GM21526 (cell line): ENCODE results near the gene PSME3IP1.

Experiments used
- ATAC-seq: cut with Tn5 transposase; IDR thresholded peaks from one replicate; pipeline ENCODE4 v1.9.1; 2021; ENCODE audit warnings: moderate library complexity; ENCODE audit not compliant: unreplicated experiment, low FRiP score

PSME3IP1 gene

DNA sequence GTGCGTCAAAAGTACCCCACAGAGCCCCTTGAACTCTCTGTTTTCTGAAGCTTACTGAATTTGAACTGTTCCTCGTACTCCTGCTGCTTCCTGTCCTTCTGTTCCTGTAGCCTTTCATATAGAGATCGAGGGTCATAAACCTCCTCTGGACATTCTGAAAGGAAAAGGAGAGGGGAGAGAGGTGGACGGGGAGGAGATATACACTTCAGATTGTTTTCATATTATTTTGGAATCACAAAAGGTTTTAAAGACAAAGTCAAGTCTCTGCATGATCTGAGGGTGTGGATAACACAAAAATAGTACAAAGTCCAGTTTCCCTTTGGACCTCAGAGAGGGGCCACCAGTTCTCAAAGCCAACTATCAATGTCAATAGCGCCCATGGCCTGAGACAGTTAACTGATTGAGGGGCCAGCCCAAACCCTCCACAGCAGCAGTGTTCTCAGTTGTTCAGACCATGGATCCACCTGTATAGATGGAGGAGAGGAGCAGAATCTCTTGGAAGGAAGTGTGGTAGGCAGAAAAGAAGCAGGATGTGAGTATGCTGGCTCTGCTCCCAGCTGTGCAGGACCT, 13.0 kb downstream of the PSME3IP1 start:
- ATAC-seq: no peak

DNA sequence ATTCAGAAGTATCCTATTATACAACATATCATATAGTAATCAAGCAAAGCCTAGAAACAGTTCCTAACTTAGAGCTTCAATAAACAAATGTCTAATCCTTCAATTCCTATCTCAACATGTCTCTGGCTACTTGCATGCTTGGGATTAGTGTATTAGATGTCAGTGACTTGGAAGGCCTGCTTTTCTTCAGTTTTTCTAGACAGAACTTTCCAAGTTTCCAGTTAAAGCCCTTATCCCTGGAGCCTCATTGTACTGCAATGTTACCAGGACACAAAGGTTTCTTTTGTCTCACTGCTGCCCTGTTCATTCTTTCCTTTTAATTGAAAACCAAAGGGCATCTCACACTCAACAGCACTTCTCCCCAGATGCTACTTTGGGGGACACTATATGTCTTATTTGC, 16.5 kb downstream of the PSME3IP1 start:
- ATAC-seq: no peak

DNA sequence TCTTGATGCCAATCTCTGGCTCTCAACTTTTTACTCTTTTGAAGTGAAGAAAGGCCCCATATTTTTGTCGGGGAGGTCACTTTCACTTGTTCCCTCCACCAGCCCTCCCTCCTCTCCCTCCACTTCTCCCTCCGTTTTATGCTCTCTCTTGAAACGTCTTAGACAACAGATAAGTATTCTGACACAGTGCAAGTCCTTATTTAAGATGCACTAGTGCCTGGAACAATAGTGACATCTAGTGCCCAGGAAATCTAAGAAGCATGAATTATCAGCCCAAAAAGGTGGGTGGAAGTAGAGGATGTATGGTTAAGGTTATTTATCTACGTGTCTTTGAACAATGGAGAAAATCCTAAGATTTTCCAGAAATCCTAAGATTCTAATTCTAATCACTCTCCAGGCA, 17.9 kb downstream of the PSME3IP1 start:
- no peak for ATAC-seq

DNA sequence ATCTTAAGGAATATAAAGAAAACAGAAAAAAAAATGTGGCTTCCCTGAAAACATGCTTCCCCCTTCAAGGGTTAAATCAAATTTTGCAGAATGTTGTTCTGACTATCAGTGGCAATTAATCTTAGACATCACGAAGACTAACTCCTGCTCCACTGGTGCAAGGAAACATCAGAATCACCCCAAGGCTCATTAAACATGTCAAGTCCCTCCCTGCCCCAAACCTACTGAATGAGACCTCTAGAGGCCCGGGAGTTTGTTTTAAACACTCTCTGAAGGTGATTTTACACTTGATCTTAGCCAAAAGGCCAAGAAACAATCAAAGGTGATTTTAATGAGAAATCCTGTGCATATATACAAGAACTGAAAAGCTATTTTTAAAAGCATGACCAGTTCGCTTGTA, 18.3 kb downstream of the PSME3IP1 start:
- no peak for ATAC-seq

DNA sequence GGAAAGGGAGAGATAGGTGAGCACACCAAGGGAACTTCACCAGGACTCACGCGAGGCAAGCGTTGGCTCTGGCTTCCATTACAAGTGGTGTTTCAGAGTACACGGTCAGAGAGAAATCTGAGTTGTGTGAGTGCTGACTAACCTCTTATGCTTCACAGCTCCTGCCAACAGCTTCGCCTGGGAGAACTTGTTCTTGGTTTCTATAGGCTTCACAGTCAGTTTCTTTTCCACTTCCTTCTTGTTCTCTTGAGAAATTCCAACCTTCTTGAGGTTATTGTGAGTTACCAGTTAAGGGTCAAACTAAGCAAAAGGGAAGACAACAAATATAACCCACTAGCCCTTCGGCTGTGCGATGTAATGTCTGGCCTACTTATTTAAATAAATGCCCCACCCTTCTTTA, 18.9 kb downstream of the PSME3IP1 start:
- no peak for ATAC-seq

DNA sequence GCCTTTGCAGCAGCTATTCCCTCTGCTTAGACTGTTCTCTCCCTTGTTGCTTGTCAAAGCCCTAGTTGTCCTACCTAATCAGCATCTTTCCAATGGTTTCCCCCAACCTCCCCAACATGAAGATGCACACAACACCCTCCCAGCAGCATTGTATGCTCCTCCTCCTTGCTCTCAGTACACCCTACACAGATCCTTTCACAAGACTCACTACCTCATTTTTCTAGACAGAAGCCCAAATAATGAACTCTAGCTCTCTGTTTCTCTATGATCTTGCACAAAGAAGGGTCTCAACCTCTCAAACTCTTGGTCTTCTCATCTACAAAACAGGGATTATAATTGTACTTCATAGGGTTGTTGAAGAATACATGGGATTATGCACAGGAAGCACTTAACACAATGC, 19.4 kb downstream of the PSME3IP1 start:
- no peak for ATAC-seq

DNA sequence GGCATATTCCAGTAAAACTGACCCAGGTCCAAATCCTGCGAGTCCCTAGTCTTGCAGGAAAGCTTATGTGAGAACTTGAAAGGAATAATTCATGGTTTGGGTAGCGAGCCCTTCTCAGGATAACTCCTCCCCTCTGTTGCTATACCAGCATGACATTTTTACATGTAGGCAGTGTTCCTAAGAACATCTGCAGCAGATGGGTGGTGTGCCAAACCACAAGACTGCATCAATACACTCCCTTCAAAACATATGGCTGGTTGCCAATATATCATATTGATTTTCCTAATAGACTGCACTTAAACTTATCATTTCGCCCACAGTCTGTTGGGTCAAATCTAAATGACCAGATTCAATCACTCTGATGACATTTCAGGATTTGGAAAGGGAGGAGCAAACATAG, 19.9 kb downstream of the PSME3IP1 start:
- ATAC-seq: no peak

DNA sequence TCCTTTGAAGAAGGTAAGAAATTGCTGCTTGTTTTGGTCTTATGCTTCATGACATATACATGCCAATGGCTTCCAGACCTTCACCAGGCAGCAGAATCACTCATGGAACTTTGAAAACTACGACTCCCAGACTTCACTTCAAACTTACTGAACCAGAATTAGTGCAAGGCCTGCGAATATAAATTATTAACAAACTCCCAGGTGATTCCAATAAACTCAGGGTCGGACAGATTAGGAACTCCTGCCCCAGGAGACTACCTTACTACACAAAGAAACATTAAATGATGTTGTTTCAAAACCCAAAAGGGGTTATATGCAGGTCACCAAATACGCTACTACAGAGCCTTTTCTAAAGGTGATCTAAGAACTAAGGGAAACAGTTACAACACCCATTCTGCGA, 20.4 kb downstream of the PSME3IP1 start:
- no peak for ATAC-seq

DNA sequence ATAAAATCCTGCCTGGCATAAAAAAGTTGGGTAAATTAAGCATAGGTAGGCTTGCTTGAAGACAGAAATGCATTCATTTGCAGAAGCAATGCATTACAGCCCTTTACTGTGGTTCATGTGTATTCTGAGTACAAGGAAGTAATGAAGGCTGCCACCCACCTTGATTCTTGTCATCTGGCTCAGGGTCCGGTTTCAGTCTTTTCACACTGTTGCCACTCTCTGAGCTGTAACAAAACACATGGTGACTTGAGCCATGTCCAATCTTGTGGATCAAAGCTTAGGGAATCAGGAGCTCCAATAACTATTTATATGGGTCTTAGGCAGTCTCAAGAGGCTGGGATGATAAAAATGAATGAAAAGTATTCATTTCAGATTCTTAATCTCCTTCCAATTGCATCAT, 22.0 kb downstream of the PSME3IP1 start:
- no peak for ATAC-seq

DNA sequence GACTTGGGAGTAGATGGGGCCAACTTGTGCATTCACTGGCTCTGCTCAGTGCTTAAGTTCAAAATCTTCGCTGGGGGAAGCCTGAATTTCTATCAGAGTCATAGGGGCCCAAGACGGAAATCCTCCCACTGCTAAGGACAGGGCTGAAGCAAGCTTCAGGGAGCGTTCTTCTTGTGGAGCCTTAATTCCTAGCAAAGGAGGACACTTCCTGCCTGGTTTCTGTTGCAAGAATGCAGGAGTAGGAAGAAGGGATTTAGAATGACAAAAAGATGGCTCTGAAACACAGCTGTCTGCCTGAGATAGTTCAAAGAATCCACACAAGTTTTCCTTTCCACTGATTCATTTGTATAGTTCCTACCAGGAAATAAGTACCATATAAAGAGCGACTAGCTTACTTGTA, 26.4 kb downstream of the PSME3IP1 start:
- ATAC-seq: no peak

DNA sequence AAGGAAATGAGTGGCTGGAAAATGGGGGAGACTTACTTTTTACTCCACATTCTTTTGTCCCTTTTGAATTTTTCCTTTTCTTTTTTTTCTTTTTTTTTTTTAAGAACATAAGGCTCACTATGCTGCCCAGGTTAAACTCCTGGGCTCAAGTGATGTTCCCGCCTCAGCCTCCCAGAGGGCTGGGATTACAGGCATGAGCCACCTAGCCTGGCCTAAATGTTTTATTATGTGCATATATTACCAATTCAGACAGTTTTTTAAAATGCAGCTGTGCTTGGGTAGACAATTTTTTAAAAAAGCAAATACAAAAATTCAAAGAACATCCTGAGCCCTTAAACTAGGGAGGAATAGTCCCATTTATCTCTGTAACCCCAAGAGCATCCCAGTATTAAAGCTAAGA, 28.3 kb downstream of the PSME3IP1 start:
- ATAC-seq: no peak

DNA sequence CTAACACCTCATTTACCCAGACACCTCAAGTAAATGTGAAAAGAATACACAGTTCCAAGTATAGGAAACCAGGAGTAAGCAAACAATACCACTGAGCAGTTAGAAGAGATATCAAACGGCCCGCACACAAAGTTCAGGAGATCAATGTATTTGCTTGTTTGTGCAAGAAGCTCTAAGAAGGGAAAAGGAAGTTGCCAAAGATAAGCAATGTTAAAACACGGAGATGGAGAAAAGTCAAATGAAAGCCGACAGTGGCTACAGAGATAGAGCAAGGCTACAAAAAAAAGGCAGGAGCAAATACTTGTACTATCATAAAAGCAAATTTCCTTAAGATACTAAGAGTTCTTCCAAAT, 29.5 kb downstream of the PSME3IP1 start:
- no peak for ATAC-seq

DNA sequence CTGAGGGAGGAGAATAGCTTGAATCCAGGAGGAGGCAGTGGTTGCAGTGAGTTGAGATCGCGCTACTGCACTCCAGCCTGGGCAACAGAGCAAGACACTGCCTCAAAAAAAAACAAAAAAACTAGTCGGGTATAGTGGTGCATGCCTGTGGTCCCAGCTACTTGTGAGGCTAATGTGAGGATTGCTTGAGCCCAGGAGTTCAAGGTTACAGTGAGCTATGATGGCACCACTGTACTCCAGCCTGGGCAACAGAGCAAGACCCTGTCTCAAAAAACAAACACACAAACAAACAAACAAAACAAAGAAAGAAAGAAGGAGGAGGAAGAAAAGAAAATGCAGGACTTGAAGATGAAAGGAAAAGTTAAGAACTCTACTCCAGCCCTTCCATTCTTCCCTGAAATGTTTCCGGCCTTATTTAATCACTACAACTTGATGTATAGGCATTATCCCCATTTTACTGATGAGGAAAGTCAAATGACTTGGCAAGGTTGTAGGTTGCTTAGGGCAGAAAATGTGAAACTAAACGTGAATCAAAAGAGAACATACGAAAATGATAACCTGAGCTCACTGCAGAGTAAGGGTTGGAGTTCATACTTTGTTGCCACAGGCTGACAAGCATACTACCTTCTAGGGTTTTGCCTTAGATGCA, 30.0 kb downstream of the PSME3IP1 start:
- no peak for ATAC-seq

DNA sequence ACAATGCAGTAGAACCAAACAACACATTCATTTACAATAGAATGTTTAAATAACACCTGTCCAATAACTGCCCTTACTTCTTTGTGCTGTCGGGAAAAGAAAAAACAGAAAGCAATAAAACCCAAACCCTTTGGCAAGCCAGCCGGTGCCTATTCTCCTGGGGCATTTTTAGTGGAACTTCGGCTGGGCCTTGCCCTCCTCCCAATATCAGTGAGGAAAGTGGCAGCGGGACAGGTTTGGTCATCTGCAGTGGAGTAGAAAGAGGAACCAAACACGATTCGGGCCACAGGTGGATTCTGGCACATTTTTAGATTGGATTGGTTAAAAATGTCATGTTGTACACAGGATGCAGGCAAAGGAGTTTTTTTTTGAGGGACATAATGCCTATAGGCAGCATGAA, 32.0 kb downstream of the PSME3IP1 start:
- ATAC-seq: no peak

DNA sequence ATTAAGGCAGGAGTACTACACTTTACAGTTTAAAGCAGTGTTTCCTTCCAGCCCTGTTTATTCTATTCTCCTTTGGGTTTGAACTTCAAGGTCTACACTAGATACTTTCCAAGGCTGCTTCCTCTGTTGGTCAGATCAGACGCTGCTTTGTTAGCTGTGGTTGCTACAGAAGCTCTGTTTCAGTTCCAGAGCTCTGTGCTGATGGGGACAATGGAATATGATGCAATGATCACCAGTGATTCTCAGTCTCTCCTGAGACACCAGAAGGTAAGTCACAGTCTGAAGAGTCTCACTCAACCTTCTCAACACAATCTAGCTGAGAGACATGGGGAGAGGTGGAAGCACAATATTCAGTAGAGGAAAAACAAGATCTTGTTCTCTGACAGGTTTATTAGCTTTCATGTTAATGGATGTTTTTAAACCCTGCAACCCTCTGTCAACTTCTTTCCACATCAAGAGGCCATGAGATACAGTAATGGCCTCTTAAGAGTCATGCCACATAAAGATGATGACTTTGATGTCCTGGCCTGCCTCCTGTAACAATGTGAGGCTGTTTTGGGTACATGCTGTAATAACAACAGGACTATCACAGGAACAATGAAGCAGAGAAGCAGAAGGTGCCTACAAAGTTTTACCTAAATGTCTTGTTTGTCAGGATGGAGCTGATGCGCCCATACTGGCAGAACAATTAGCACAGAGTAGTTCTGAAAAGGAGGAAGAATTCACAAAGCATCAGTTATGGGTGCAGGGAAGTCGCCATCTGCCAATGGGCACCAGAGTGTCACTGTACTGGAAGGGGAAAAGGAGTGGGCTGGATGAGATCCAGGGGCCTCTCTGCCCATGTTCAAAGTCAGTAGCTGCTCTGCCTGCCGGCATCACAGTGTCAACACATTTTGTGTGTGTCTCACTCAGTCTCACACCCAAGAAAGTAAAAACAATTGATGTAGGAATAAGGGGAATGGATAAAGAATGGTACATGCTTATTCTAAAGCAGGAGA, 33.4 kb downstream of the PSME3IP1 start:
- no peak for ATAC-seq

DNA sequence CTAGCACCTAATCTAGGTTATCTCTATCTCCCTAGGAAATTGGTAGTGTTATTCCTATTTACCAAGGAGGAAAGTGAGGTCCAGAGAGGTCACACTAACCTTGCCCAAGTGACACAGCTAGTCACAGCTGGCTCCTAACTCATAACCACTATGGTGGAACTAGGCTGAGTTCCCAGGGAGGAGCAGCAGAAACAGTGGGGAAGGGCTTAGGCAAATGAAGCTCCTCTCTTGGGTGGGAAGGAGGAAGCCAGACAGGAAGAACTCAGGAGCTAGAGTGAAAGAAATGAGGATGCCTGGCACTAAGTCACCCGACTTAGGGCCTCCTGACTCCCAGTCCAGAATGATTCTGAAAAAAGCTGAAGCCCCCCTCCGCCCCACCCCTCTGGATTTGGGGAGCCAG, 34.5 kb downstream of the PSME3IP1 start:
- no peak for ATAC-seq

DNA sequence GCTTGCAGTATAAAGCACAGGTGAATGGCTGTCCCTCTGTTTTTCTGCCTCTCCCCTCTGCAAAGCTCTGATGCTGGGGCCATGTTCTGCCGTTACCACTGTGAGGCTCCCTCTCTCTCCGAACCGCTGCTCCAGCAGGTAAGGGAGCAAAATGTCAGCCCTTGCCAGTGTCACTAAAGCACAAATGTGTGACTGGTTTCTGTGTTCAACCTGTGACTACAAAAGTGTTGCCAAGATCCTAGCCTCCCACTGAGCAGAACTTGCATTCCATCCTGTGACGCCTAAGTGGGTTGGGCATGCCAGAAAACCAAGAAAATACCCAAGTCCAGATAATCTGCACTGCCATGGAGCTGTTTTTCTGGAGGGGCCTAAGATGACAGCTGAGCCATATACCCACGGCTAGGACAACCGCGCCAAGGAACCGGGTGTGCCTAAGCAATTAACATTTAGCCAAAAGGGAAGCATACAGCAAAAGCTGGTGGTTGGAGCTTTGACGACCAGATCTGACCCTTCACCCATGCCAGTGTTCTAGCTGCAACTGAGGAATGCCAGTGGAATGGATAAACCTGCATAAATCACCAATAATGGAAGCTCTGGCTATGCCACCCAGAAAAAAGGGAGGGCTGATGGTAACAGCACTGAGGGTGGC, 35.0 kb downstream of the PSME3IP1 start:
- no peak for ATAC-seq

DNA sequence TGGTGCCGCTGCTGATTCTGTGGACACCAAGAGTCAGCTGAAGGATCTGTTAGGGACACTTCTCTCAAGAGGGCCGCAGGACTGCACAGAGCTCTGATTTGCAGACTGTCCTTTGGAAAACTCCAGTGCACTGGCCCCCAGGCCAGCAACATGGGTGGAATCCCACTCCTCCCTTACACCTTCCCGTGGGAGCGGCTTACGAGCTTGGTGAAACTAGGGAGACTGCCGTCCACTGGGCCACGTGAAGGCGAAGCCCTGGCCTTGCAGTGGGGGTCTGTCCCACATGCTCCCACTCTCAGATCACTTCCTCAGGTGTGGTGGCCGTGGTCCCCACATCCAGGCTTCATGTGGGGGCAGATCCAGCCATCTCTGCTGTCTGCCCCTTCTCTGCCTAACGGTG, 36.4 kb downstream of the PSME3IP1 start:
- ATAC-seq: no peak

DNA sequence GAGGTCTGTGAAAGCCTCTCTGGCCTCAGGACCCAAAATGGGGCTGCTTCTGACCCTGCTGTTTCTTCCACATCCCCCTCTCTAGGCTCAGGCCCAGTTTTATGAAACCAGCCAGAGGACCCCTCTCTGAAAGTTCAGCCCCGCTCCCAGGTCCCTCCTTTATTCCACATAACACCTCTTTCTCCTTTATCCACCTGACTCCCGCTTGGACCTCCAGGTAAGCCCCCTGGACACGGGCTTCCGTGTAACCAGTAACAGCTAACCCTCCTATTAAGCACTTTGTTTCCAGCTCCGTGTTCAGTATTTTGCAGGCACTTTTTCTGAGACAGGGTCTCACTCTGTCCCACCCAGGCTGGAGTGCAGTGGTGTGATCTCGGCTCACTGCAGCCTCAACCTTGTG, 37.4 kb downstream of the PSME3IP1 start:
- no peak for ATAC-seq

DNA sequence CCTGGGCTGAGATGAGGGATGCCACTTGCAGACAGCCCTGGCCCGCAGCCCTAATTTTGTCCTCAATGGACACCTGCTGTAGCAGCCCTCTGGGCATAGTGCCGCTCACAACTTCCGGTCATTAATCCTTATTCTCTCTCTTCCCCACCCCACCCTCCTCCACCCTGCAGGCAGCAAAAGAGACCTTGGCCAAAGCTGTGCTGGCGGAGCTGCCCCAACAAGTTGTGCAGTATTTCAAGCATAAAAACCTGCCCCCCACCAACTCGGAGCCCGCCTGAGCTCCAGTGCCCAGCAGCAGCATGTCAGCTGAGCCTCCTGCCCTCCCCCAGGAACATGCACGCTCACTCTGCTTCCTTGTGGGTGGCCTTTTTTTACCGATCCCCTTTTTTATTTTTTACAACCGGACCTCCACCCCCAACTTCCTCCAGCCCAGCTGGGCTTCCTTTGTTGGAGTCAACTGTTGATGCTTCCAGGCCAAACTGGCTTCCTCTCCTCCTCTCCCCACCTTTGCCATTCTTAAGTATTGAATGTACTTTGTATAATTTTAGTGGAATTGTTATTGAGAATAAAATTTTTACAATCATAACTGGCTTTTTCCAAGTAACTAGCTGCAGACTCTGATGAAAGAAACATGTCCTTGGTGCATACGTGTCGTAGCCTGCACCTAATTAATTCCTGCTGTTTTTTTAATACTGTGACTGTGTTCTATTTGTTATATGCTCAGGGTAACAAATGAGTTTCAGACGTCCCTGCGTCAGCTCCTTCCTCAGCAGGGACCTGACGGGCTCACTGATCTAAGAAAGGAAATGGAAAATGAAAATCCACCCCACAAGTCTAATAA, 38.2 kb downstream of the PSME3IP1 start:
- no peak for ATAC-seq
